Measurements from ENCODE around the gene OR2AK2.

DNA sequence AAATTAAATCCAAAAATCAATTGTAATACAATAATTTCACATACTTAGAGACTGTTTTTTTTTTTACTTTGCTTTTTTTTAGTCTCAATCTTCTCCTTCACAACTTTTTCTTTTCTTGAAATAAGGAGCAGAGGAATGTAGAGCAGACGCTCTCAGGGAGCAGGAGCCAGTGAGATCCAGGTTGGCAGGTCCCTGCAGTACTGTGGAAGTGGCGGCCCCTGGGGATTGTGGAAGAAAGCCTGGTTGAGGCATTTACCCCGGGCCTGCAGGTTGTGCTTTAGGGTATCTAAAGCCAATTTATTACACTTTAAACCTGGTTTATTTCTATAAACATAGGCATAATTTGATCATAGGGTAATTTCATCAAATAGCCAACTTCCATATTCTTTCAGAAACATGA, 41.1 kb upstream of the OR2AK2 start:
- TF ChIP-seq, protein P1, sequence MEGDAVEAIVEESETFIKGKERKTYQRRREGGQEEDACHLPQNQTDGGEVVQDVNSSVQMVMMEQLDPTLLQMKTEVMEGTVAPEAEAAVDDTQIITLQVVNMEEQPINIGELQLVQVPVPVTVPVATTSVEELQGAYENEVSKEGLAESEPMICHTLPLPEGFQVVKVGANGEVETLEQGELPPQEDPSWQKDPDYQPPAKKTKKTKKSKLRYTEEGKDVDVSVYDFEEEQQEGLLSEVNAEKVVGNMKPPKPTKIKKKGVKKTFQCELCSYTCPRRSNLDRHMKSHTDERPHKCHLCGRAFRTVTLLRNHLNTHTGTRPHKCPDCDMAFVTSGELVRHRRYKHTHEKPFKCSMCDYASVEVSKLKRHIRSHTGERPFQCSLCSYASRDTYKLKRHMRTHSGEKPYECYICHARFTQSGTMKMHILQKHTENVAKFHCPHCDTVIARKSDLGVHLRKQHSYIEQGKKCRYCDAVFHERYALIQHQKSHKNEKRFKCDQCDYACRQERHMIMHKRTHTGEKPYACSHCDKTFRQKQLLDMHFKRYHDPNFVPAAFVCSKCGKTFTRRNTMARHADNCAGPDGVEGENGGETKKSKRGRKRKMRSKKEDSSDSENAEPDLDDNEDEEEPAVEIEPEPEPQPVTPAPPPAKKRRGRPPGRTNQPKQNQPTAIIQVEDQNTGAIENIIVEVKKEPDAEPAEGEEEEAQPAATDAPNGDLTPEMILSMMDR (conservative IDR thresholded peaks at IDR 0.05 in 1 of 2, IDR thresholded peaks at IDR 0.05 in 1 of 2; ENCODE audit: extremely low read depth in 1 of 2, insufficient read depth in 1 of 2, low read depth in 1 of 2, low read length in 2 of 2) = no peak
- no peak for TF ChIP-seq EZH2 (IDR thresholded peaks at IDR 0.05; ENCODE audit: borderline replicate concordance, low read length)

All from mammary epithelial cell (primary cell).